K562 (cell line): ENCODE measurements around the gene DISP1. TPM values are rescaled to one million over a fixed set of nuclear protein-coding genes. Genes with fewer than 3 reads are reported as not detected.

Experiments used
- BACH1 ChIP-seq: fragments of 200-800 bp; sonication (Bioruptor generic); IDR thresholded peaks from 2 replicates; pipeline ENCODE4 v1.6.1; 2016; ENCODE audit warnings: missing genetic modification characterization, missing compliant biosample characterization
- GABPA ChIP-seq: fragments of 200-800 bp; sonication (Bioruptor generic); conservative IDR thresholded peaks from 2 replicates; pipeline ENCODE4 v1.6.1; 2016; ENCODE audit warnings: low read depth, missing genetic modification characterization, missing compliant biosample characterization
- MYC ChIP-seq, 2 experiments: fragments of 250-450 bp in 1 of 2; sonication (Bioruptor Pico) in 1 of 2; IDR thresholded peaks; 2 replicates each; pipeline versions ENCODE4 v1.5.1 to v1.6.1; 2012 to 2021; ENCODE audit warnings: low read depth in 2 of 2, borderline replicate concordance in 1 of 2, improper control_type of control experiment in 1 of 2, low read length in 1 of 2, mild to moderate bottlenecking in 1 of 2, moderate library complexity in 1 of 2
- REST ChIP-seq, 2 experiments: fragments of 450-650 bp; formaldehyde crosslinking in 1 of 2; IDR thresholded peaks; 2 replicates each; pipeline versions ENCODE4 v1.4.0 to v1.6.1; 2014 to 2020; ENCODE audit warnings: mild to moderate bottlenecking in 2 of 2, borderline replicate concordance in 1 of 2, low read depth in 1 of 2
- polyA plus RNA-seq, 8 experiments: library from polyadenylated mRNA; depleted of rRNA in 4 of 8; stranded (reverse) in 5 of 8; unstranded in 3 of 8; fragments of >200 nt; fragmentation: Nextera tagmentation in 2 of 8; fragmentation: Illumina TruSeq in 1 of 8; extraction: Ambion mirVana in 2 of 8; extraction: Trizol in 1 of 8; gene quantifications; 2 replicates each; pipeline versions ENCODE4 v1.2.1 to v1.2.3, GENCODE V29; 2011 to 2014; ENCODE audit warnings: inconsistent platforms in 1 of 8, missing spikeins in 1 of 8
- total RNA-seq, 7 experiments: library from RNA; depleted of rRNA in 6 of 7; stranded (reverse); fragments of >200 nt in 6 of 7; fragmentation: Illumina TruSeq in 2 of 7; extraction: Trizol in 2 of 7; gene quantifications; 2 replicates each; pipeline versions ENCODE4 v1.2.1 to v1.2.3, GENCODE V29; 2011 to 2021; ENCODE audit warnings: low replicate concordance in 1 of 7

Gene DISP1
- total and polyA plus RNA-seq, 9 of the 15 experiments (the other 6 are each of a cell fraction or from before 2014, with no cell fraction given): 0.02 to 0.35 (median 0.04) TPM; not detected in 2

GRCh38 chr1:222792744-222793143 is 22.1 kb upstream of the DISP1 start (continued):
- TF ChIP-seq REST (IDR thresholded peaks at IDR 0.05; ENCODE audit: borderline replicate concordance) (peak; percentile 59; the same call in 1 of the 2 replicates), REST (CRISPR knock-in tag; IDR thresholded peaks at IDR 0.05; ENCODE audit: low read depth) (no peak), MYC (IDR thresholded peaks at IDR 0.05; ENCODE audit: low read depth, low read length) (no peak), MYC (CRISPR knock-in tag; IDR thresholded peaks at IDR 0.05; ENCODE audit: borderline replicate concordance, low read depth) (no peak), GABPA (tag) (no peak), BACH1 (no peak)
- TF ChIP-seq, all 486 proteins: peak for 5
